Central memory CD8-positive, alpha-beta T cell (primary cell): ENCODE data around the gene ZFP62.
"Not testable (repeated sequence)": the region's sequence is repeated elsewhere in the genome, so short reads cannot be mapped to it uniquely, and the experiment has no call there.

Experiments
- ATAC-seq: fragments of 150-1000 bp; cut with Tn5 transposase; replicated peaks from 2 replicates; pipeline ENCODE4 v1.10.0; 2022; ENCODE audit warnings: mild to moderate bottlenecking, moderate FRiP score, moderate number of reproducible peaks; ENCODE audit not compliant: poor library complexity, severe bottlenecking; ENCODE audit errors: extremely low read depth
- DNase-seq, 2 donors: peaks; one replicate each; pipeline ENCODE4 v3.0.0; 2021; ENCODE audit warnings: low spot score in 2 of 2
- H3K27ac Mint-ChIP-seq: one replicate; pipeline ENCODE4 v1.8.0; 2022; ENCODE audit warnings: low read depth, mild to moderate bottlenecking, moderate library complexity, mixed read lengths
- H3K27me3 Mint-ChIP-seq: one replicate; pipeline ENCODE4 v1.8.0; 2022; ENCODE audit warnings: mixed read lengths
- H3K36me3 Mint-ChIP-seq: one replicate; pipeline ENCODE4 v1.8.0; 2022; ENCODE audit warnings: mild to moderate bottlenecking, moderate library complexity, mixed read lengths; ENCODE audit not compliant: insufficient read depth
- H3K4me1 Mint-ChIP-seq: one replicate; pipeline ENCODE4 v1.8.0; 2022; ENCODE audit warnings: mixed read lengths
- H3K4me3 Mint-ChIP-seq: one replicate; pipeline ENCODE4 v1.8.0; 2022; ENCODE audit warnings: mild to moderate bottlenecking, moderate library complexity, mixed read lengths
- H3K9me3 Mint-ChIP-seq: one replicate; pipeline ENCODE4 v1.8.0; 2022; ENCODE audit warnings: mixed read lengths

ZFP62 gene

DNA sequence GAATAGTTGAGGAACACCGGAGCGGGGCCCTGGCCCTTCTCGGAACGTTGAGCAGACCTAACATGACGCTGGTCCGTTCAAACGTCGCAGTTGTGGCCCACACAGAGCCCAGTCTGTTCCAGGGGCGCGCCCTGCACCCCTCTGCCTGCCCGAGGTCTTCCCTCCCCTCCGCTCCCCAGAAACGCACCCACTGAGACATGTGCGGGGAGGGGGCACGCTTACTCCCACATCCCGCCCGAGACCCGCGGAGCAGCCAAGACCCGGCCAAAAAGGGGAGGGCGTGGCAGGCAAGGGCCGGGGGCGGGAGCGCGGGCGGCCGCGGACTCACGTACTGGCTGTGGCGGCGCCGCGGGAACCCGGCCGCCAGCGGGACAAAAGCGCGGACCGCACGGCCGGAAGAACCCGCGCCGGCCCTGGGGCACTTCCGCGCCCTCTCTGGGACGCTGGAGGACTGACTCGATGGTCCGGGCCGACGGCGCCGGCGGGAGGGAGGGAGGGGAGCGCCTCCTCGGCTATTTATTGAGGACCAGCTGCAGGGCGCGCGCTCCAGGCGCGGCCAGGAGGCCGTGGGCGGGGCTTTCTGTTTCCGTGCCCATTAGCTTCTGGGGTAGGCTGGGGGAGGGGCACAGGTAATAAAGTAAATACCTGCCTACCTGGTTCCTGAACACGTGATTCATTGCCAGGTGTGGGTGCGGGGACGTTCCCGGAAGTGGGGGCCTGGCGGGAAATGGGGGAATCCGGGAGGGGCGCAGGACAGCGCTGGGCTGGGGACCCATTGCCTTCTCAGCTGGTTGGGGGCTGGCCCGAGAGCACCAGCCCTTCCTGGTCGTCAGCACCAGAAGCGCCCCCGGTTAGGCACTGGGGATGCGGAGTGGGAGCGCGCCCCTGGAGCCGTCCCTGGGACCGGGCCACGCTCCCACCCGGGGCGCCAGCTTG, at the start of gene ZFP62:
Gene ZFP62 (minus strand): TSS at position 390 of the 936 bp plus-strand sequence. CDS start 57 bp downstream, at position 333.
- Mint-ChIP-seq H3K36me3 (peaks cover 28% of the 10 kb centered on the region), H3K27me3 (peaks cover 7% of the 10 kb centered on the region), H3K9me3 (no peaks in the 10 kb centered on the region), H3K27ac (peak within 1 kb of the TSS; percentile 92), H3K4me1 (peaks cover 30% of the 10 kb centered on the region), H3K4me3 (peak within 1 kb of the TSS; percentile 86)
- DNase-seq (peak; percentile 80 to 86), ATAC-seq (peak; percentile 86)

DNA sequence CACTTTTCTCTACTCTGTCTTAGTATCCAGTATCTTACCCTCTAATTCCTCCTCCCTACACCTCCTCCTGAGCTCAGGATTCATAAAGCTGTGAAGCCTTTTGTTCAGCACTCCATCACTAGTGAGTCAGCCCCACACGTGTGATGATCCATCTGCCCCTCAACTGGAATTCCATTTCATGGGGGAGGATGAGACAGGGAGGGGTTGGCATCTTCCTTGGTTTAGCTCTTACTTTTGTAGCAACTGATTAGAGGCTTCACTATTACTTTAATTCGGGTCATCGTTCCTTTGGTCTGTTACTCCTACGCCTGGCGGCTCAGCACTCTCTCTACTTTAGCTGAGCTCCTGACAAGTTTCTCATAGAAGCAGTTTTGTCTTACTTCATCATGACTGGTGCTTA, 49.7 kb upstream of the ZFP62 start:
- DNase-seq (no peak), ATAC-seq (no peak)
- H3K4me1 Mint-ChIP-seq = no peaks in the 10 kb centered on the region
- peaks cover 44% of the 10 kb centered on the region for H3K27me3 Mint-ChIP-seq
- no peak overlapping the region for H3K27ac Mint-ChIP-seq
- H3K36me3 Mint-ChIP-seq = no peaks in the 10 kb centered on the region
- H3K9me3 Mint-ChIP-seq = no peaks in the 10 kb centered on the region
- H3K4me3 Mint-ChIP-seq = no peak overlapping the region

DNA sequence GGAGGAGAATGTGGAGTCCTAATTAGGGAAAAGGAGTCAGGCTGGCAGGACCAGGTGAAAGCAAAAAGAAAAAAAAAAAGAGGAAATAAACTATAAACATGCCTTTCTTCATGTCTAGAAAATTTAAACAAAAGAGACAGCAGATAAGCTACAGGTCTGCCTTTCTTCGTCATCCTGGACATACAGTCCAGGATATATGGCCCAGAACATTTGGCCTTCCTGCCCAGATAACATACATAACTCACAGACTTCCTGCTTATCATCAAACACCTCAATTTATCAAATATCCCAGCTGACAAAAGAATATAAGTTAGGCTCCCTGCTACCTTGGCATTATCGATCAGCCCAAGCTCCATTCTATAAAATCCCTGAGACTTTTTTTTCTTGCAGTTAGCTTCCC, 49.1 kb upstream of the ZFP62 start:
- no peak overlapping the region for H3K27ac Mint-ChIP-seq
- H3K4me1 Mint-ChIP-seq = no peaks in the 10 kb centered on the region
- no peak for ATAC-seq
- no peaks in the 10 kb centered on the region for H3K9me3 Mint-ChIP-seq
- no peak overlapping the region for H3K4me3 Mint-ChIP-seq
- no peak for DNase-seq
- H3K36me3 Mint-ChIP-seq = no peaks in the 10 kb centered on the region
- peaks cover 41% of the 10 kb centered on the region for H3K27me3 Mint-ChIP-seq

DNA sequence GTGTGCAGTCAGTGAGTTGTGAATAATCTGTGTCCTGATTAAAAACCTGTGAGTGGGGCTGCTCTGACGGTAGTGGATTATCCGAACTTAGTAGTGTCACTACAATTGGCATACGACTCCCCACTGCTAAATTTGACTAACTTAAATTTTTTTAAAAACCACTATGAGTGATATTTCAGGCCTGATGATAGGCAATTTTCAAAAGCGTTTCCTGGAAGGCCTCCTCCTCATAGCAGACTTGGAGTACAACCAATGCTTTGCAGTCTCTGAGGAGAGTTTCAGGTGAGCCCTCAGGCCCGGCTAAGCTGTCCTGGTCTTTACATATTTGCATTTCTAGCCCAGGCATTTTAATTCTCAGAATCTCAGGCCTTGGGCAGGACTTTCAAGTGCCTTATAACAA, 48.7 kb upstream of the ZFP62 start:
- Mint-ChIP-seq H3K9me3 (no peaks in the 10 kb centered on the region), H3K27ac (no peak overlapping the region), H3K36me3 (no peaks in the 10 kb centered on the region), H3K4me1 (no peaks in the 10 kb centered on the region), H3K27me3 (peaks cover 41% of the 10 kb centered on the region), H3K4me3 (no peak overlapping the region)
- ATAC-seq (no peak), DNase-seq (no peak)

DNA sequence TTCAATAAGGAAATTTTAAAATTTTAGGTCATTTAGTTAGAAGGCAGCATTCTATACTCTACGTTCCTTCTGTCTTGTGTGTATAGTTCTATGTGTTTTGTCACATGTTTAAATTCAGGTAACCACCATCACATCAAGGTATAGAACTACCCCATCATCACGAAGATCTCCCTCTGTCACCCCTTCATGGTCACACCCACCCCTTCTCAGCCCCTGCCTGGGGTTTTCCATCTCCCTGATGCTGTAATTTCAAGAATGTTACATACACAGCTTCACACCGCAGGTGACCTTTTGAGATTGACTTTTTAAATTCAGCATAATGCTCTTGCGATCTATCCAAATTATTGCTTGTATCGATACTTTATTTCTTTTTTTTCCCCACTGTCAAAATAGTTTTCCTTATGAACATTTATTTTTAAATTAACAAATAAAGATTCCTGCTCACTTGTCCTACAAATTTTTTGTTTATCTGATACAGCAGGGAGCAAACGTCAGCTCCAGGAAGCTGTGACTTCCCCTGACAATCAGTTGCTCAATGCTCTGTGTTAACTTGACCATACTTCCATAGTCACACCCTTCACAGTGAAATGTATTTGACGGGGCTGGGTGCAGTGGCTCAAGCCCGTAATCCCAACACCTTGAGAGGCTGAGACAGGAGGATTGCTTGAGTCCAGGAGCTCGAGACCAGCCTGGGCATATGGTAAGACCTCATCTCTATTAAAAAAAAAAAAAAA, 48.1 kb upstream of the ZFP62 start:
- Mint-ChIP-seq H3K9me3 (no peaks in the 10 kb centered on the region), H3K27me3 (peaks cover 41% of the 10 kb centered on the region), H3K4me1 (no peaks in the 10 kb centered on the region), H3K27ac (no peak overlapping the region), H3K4me3 (no peak overlapping the region), H3K36me3 (no peaks in the 10 kb centered on the region)
- no peak for ATAC-seq
- no peak for DNase-seq

DNA sequence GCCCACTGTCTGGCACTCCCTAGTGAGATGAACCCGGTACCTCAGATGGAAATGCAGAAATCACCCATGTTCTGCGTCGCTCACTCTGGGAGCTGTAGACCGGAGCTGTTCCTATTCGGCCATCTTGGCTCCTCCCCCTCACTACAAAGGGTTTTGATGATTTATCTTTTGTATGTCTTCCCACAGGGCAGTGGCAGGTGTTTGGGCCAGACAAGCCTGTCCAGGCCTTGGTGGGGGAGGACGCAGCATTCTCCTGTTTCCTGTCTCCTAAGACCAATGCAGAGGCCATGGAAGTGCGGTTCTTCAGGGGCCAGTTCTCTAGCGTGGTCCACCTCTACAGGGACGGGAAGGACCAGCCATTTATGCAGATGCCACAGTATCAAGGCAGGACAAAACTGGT, 47.3 kb upstream of the ZFP62 start:
- H3K9me3 Mint-ChIP-seq = no peaks in the 10 kb centered on the region
- H3K36me3 Mint-ChIP-seq = no peaks in the 10 kb centered on the region
- no peak overlapping the region for H3K27ac Mint-ChIP-seq
- DNase-seq (no peak), ATAC-seq (no peak)
- H3K4me1 Mint-ChIP-seq = no peaks in the 10 kb centered on the region
- H3K4me3 Mint-ChIP-seq = no peak overlapping the region
- peaks cover 41% of the 10 kb centered on the region for H3K27me3 Mint-ChIP-seq

DNA sequence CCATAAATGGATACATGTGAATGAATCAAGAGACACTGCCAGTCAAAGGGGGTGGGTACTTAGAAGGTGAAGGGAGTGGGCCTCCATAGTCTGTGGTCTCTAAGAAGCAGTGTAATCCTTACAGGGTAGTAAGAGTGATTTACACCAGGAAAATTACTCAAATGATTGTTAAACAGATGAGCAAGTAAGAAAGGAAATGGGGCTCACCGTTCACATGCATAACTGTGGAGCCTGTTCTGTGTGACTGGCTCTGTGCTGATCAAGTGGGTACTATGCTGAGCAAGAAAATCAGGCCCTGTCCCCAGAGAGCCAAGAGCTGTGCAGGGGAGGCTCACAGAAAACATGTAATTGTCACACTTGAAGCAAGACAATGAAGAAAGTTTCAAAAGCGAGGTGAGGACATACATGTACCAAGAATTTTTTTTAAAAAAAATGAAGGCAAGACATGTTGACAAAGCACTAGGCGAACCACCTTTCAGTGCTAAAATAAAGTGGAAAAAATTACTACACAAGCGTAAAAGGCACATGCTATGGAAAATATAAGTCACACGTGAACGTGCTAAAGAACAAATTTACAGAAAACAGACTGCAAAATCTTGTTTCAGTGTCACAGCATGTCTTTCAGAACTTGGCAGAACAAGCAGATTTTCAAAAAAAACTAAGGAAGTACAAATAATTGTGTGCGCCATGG, 40.4 kb upstream of the ZFP62 start:
- Mint-ChIP-seq H3K4me1 (no peaks in the 10 kb centered on the region), H3K27ac (no peak overlapping the region), H3K27me3 (no peaks in the 10 kb centered on the region), H3K4me3 (no peak overlapping the region), H3K36me3 (no peaks in the 10 kb centered on the region), H3K9me3 (no peaks in the 10 kb centered on the region)
- ATAC-seq (no peak), DNase-seq (no peak)

DNA sequence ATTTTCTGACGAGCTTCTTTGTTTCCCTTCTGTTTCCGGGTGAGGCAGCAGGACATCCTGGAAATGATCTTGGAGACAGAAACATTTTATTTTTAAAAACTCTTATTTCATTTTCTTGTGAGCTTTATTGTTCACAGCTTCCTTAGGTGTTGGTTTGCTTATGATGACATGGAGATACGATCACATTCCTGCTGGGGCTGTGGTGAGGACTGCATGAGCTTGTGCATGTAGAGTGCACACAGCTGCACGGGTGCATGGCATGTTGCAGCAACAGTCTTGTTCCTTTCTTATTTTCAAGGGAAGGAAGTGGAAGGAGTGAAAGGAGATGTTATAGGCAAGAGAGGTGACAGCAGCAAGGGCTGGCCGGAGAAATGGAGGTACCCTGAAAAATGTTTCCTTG, 39.1 kb upstream of the ZFP62 start:
- Mint-ChIP-seq H3K4me1 (no peaks in the 10 kb centered on the region), H3K27me3 (no peaks in the 10 kb centered on the region), H3K9me3 (no peaks in the 10 kb centered on the region), H3K4me3 (no peak overlapping the region), H3K36me3 (no peaks in the 10 kb centered on the region), H3K27ac (no peak overlapping the region)
- DNase-seq (no peak), ATAC-seq (no peak)

DNA sequence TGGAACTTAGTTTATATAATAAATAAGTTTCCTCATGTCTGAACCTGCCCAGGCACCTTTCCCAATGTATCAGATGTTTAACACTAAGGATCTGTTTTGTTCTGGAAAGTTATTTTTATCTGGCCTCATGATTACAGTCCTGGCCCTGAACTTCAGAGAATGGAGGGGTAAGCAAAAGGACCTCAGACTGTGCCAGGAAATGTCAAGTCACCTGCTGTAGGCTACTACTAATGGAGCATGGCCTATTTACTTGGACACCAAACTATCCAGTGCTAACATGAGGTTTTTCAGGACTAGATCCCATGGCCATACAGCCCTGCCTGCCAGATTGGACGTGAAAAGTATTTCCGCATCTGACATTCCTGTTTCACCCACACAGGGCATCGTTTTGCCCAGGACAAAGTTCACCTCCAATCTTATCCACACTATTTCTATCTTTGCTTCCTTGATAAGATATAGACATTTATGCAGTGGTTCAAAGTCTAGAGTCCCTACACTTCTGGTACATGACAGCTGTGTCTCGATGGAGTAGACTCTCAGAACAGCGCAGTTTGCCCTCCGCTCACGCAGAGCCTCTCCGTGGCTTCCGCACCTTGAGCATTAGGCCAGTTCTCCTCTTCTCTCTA, 37.7 kb upstream of the ZFP62 start, which contains the start of gene BTNL8:
Gene BTNL8 (plus strand): TSS at position 539 of the 626 bp plus-strand sequence. CDS start 152 bp downstream, outside the sequence.
- Mint-ChIP-seq H3K4me3 (no peak within 1 kb of the TSS), H3K9me3 (no peaks in the 10 kb centered on the region), H3K27me3 (peaks cover 3% of the 10 kb centered on the region), H3K27ac (no peak within 1 kb of the TSS), H3K36me3 (no peaks in the 10 kb centered on the region), H3K4me1 (no peaks in the 10 kb centered on the region)
- DNase-seq (no peak), ATAC-seq (no peak)

DNA sequence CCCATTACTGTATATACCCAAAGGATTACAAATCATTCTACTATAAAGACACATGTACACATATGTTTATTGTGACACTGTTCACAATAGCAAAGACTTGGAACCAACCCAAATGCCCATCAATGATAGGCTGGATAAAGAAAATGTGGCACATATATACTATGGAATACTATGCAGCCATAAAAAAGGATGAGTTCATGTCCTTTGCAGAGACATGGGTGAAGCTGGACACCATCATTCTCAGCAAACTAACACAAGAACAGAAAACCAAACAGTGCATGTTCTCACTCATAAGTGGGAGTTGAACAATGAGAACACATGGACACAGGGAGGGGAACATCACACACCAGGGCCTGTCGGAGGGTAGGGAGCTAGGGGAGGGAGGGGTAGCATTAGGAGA, 34.3 kb upstream of the ZFP62 start:
- H3K9me3 Mint-ChIP-seq, H3K27ac Mint-ChIP-seq, ATAC-seq, H3K4me3 Mint-ChIP-seq, H3K36me3 Mint-ChIP-seq, H3K4me1 Mint-ChIP-seq, DNase-seq: not testable (repeated sequence)
- peaks cover 37% of the 10 kb centered on the region for H3K27me3 Mint-ChIP-seq

DNA sequence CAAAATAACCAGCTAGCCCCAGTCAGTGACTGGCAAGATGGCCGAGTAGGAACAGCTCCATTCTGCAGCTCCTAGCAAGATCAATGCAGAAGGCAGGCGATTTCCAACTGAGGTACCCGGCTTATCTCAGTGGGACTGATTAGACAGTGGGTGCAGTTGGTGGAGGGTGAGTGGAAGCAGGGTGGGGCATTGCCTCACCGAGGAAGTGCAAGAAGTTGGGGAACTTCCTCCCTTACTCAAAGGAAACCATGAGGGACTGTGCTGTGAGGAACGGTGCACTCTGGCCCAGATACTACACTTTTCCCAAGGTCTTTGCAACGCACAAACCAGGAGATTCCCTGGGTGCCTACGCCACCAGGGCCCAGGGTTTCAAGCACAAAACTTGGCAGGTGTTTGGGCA, 28.3 kb upstream of the ZFP62 start:
- no peaks in the 10 kb centered on the region for H3K9me3 Mint-ChIP-seq
- no peaks in the 10 kb centered on the region for H3K4me1 Mint-ChIP-seq
- DNase-seq = no peak
- H3K36me3 Mint-ChIP-seq = no peaks in the 10 kb centered on the region
- H3K4me3 Mint-ChIP-seq = no peak overlapping the region
- no peak overlapping the region for H3K27ac Mint-ChIP-seq
- peaks cover 87% of the 10 kb centered on the region for H3K27me3 Mint-ChIP-seq
- ATAC-seq = no peak

DNA sequence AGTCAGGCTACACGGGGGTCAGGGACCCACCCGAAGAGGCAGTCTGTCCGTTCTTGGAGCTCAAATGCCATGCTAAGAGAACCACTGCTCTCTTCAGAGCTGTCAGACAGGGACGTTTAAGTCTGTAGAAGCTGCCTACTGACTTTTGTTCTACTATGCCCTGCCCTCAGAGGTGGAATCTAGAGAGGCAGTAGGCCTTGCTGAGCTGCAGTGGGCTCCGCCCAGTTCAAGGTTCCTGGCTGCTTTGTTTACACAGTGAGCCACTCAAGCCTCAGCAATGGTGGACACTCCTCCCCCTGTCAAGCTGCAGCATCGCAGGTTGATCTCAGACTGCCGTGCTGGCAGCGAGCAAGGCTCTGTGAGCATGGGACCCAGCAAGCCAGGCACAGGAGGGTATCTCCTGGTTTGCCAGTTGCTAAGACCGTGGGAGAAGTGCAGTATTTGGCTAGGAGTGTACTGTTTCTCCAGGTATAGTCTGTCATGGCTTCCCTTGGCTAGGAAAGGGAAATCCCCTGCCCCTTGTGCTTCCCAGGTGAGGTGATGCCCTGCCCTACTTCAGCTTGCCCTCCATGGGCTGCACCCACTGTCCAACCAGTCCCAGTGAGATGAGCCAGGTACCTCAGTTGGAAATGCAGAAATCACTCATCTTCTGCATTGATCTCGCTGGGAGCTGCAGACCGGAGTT, 24.9 kb upstream of the ZFP62 start:
- H3K27ac Mint-ChIP-seq, DNase-seq: not testable (repeated sequence)
- peaks cover 91% of the 10 kb centered on the region for H3K27me3 Mint-ChIP-seq

More for the DNA sequence above, 24.9 kb upstream of the ZFP62 start:
- ATAC-seq, H3K4me3 Mint-ChIP-seq, H3K36me3 Mint-ChIP-seq, H3K9me3 Mint-ChIP-seq, H3K4me1 Mint-ChIP-seq: not testable (repeated sequence)
